ENCODE results near the gene EEF1B2.
"Not testable (repeated sequence)": the region's sequence is repeated elsewhere in the genome, so short reads cannot be mapped to it uniquely, and the experiment has no call there.

Gene EEF1B2

GRCh38 chr2:206154197-206154596 is 5.5 kb upstream of the EEF1B2 start:
- TF ChIP-seq POLR2A (IDR thresholded peaks at IDR 0.05; ENCODE audit: low read length) (no peak), GATA1 (IDR thresholded peaks at IDR 0.05; ENCODE audit: low read depth, low read length) (no peak)
- DNase-seq, result peak; percentile 8 to 21

GRCh38 chr2:206157014-206157413 is 2.7 kb upstream of the EEF1B2 start:
- peak; percentile 16 to 32 for DNase-seq

DNA sequence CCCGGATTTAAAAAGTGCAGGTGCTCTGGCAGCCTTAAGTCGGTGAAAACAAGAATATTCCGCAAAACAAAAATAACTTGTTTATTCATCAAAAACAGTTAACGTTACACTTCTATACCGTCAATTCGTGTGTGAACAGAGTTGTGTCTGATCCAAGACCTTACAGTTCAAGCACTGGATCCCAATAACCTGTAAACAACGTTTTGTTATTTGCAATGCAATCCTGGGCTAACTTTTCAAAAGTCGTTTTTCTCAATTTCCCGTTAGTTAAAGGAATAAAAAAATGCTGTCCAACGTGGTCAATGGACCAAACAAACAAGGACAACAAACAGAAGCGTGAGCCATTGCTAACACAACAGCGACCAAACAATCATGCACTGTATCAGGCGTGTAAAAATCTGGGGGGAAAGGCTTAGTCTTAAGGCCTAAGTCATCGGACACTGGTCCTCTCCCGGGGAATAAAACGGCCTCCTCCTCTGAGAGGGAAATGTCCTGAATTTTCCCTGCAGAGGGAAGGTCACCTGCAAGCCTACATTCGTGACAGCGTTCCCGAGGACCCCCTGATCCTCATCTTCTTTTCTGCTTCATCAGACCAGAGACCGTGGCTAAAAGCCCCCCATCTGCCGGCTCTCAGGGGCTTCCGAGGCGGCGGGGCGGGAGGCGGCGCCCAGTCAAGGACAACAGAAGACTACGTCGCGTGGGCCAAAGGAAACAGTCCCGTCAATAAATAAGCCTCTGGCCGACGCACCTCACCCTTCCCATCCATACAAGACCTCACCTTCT is 941 bp upstream of the EEF1B2 start:
- TF ChIP-seq GATA1 (IDR thresholded peaks at IDR 0.05; ENCODE audit: low read depth, low read length), result no peak
- TF ChIP-seq POLR2A (IDR thresholded peaks at IDR 0.05; ENCODE audit: low read length), result no peak
- peak; percentile 70 to 75 for DNase-seq

DNA sequence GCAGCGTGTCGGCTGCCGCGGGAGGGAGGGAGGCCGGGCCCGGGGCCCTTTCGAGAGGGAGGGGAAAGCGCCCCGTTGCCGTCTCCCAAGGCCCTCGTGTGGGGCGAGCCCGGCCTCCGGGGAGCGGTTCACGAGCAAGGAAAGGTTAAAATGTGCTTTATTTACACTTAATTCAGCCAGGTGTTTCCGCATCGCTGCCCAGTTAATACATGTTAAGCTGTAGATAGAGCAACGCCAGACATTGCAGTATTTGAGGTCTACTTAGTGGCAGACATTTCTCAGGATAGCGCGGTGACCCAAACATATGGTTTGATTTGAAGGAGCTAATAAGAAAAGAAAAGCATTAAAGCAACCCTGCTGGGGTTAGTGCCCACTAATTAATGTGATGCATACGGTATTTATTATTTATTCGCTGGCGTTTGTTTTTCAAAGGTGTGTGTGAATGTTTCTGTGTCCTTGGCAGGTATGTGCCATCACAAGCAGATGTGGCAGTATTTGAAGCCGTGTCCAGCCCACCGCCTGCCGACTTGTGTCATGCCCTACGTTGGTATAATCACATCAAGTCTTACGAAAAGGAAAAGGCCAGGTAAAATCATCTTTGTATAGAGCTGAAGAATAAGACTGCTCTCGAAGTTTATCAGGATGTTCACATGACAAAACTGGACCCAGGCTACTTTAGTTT is 571 bp downstream of the EEF1B2 start:
- TF ChIP-seq GATA1 (IDR thresholded peaks at IDR 0.05; ENCODE audit: low read depth, low read length) (no peak), POLR2A (IDR thresholded peaks at IDR 0.05; ENCODE audit: low read length) (no peak)
- peak in 1 of 2 experiments; percentile 35 for DNase-seq

DNA sequence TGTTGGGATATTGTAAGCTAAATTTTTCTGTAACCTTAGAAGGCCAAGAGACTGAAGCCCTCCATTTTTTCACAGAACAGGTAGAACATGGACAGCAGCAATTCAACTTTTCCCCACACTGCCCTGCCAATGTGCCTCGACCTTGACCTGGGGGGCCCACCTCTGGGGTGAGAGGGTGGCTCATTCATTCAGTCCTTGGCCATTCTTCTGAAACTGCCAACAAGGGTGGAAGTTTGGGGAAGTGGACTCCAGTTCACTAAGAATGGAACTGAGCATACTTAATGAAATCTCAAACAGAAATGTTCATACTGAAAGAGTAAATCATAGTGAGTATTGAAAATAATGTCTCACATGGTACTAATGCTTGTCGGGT is 1.1 kb downstream of the EEF1B2 start:
- TF ChIP-seq GATA1 (IDR thresholded peaks at IDR 0.05; ENCODE audit: low read depth, low read length) (no peak), POLR2A (IDR thresholded peaks at IDR 0.05; ENCODE audit: low read length) (no peak)
- DNase-seq, result peak in 1 of 2 experiments; percentile 28

GRCh38 chr2:206162401-206162800 is 2.7 kb downstream of the EEF1B2 start:
- DNase-seq, result not testable (repeated sequence)

DNA sequence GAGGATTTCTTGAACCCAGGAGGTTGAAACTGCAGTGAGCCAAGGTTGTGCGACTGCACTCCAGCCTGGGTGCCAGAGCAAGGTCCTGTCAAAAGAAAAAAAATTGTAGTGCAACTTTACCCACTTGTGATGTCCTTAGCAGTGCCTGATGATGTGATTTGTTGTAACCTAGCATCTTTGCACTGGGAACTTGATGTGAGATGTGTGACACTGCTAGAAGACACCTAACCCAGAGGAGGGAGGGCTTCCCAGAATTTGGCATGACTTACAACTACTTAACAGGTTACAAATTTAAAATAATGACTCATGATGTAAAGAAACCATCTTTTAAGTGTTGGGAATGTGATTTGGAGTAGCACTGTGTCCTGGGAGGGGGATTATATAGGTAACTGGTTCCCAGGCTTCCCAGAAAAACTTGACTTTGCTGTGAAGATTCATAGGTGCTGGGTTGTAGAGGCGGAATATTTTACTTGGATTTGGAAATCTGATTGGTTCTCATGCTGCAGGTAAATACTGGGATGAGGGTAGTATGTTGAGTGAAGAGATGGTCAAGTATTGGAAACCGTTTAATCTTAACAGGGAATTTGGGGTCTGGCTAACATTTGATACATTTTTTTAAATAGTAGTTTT is 3.7 kb downstream of the EEF1B2 start:
- no peak for TF ChIP-seq POLR2A (IDR thresholded peaks at IDR 0.05; ENCODE audit: low read length)
- no peak for TF ChIP-seq GATA1 (IDR thresholded peaks at IDR 0.05; ENCODE audit: low read depth, low read length)
- DNase-seq, result peak in 1 of 2 experiments; percentile 19

DNA sequence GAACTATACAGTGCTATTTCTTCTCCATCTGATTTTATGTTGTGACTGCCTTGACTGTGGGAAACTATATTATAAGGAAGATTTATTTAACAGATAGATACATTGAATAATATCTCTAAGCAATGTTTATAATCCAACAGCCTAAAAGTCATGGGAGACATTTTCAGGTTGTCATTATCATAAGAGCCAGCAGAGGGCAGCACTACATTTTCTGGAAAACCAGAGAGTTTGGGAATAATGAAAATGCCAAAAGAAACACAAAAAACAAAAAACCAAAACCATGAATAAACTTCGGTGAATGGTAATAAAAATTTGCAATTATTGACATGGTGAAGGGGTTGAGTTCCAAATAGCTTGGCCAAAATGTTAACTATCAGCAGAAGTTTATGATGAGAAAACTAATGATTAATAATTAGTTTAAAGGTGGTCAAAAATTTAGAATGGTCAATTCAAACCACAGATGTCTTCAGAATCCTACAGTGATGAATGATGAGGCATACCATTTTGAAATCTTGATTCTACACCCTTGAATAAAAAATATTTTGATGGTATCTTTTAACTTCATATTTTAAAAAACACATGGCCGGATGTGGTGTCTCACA is 4.7 kb downstream of the EEF1B2 start:
- DNase-seq, result peak; percentile 23 to 68
- TF ChIP-seq POLR2A (IDR thresholded peaks at IDR 0.05; ENCODE audit: low read length), result no peak
- TF ChIP-seq GATA1 (IDR thresholded peaks at IDR 0.05; ENCODE audit: low read depth, low read length), result no peak

DNA sequence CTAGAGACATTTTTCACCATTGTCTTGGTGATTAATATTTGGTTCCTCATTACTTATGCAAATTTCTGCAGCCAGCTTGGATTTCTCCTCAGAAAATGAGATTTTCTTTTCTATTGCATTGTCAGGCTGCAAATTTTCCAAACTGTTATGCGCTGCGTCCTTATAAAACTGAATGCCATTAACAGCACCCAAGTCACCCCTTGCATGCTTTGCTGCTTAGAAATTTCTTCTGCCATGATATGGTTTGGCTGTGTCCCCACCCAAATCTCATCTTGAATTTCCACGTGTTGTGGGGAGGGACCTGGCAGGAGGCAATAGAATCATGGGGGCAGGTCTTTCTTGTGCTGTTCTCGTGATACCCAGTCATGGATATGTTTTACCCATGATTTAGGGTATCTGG is 8.5 kb downstream of the EEF1B2 start:
- DNase-seq, result not testable (repeated sequence)

DNA sequence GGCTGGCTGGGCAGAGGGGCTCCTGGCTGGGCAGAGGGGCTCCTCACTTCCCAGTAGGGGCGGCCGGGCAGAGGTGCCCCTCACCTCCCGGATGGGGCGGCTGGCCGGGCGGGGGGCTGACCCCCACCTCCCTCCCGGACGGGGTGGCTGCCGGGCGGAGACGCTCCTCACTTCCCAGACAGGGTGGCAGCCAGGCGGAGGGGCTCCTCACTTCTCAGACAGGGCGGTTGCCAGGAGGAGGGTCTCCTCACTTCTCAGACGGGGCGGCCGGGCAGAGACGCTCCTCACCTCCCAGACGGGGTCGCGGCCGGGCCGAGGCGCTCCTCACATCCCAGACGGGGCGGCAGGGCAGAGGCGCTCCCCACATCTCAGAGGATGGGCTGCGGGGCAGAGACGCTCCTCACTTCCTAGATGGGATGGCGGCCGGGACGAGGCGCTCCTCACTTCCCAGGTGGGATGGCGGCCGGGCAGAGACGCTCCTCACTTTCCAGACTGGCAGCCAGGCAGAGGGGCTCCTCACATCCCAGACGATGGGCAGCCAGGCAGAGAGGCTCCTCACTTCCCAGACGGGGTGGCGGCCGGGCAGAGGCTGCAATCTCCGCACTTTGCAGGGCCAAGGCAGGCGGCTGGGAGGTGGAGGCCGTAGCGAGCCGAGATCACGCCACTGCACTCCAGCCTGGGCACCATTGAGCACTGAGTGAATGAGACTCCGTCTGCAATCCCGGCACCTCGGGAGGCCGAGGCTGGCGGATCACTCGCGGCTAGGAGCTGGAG is 12.1 kb downstream of the EEF1B2 start:
- not testable (repeated sequence) for DNase-seq

DNA sequence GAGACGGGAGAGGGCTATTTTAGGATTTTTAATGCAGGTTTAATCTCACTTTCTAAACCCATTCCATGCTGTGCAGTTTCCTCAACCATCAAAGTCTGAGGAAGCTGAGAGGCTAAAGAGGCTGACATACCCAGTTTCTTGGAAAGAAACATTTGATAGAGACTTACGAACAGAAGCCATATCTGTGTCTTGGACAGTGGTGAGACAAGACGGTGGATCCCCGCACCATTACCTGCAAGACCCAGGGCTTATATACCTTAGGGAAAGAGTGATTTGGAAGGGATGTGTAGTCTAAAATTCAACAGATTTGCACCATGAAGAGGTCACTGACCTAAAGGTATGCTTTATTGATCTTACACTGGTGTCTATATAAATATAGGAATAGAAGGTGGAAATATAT is 13.5 kb downstream of the EEF1B2 start:
- TF ChIP-seq GATA1 (IDR thresholded peaks at IDR 0.05; ENCODE audit: low read depth, low read length), result no peak
- TF ChIP-seq POLR2A (IDR thresholded peaks at IDR 0.05; ENCODE audit: low read length), result no peak

DNA sequence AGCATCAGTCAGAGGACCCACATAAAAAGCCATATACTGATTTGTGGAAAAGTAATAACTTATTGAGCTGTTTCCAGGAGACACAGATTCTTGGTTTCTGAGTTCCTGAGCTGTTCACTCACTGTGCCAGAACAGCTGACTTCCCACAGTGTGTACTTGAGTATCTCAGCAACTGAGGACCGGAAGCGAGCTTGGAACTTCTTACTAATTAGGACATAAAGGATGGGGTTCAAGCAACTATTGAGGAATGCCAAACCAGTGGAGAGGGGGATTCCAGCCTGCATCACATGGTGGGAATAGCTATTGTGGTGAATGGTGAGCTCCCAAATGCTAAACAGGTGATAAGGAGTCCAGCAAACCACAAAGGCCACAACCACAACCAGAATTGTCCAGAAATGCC is 16.4 kb downstream of the EEF1B2 start:
- DNase-seq, result no peak
- TF ChIP-seq GATA1 (IDR thresholded peaks at IDR 0.05; ENCODE audit: low read depth, low read length) (no peak), POLR2A (IDR thresholded peaks at IDR 0.05; ENCODE audit: low read length) (no peak)

More for the DNA sequence above, 13.5 kb downstream of the EEF1B2 start:
- no peak for DNase-seq

- no peak for DNase-seq
- TF ChIP-seq POLR2A (IDR thresholded peaks at IDR 0.05; ENCODE audit: low read length) (no peak), GATA1 (IDR thresholded peaks at IDR 0.05; ENCODE audit: low read depth, low read length) (no peak)
These were observed 17.2 kb downstream of the EEF1B2 start for GRCh38 chr2:206176901-206177300.

- DNase-seq, result not testable (repeated sequence)
These were observed 21.8 kb downstream of the EEF1B2 start for GRCh38 chr2:206181526-206181925.
